ENCODE measurements around the gene SCO2. TPM values are rescaled to one million over a fixed set of nuclear protein-coding genes. Genes with fewer than 3 reads are reported as not detected.

The SCO2 gene
- total and polyA plus RNA-seq, 10 of the 15 experiments (the other 5 are each of a cell fraction or from before 2014, with no cell fraction given): 0.18 to 16.0 (median 2.4) TPM; not detected in 1

GRCh38 chr22:50531546-50531961, 6.2 kb upstream of the SCO2 start (continued):
- TF ChIP-seq MTA2 (IDR thresholded peaks at IDR 0.05; ENCODE audit: low read depth) (no peak), POU2F2 (IDR thresholded peaks at IDR 0.05; ENCODE audit: borderline replicate concordance, low read depth, low read length) (peak; percentile 71; the same call in 1 of the 3 replicates), POLR2AphosphoS5 (IDR thresholded peaks at IDR 0.05; ENCODE audit: low read length) (no peak; the same call in 1 of the 2 replicates)

GRCh38 chr22:50530877-50531545, 5.6 kb upstream of the SCO2 start:
- H3K4me3 ChIP-seq: peak overlapping the region; percentile 78
- in situ Hi-C loops (cut with MboI) (loop anchor here (10.0 kb wide), 1 partner anchor 566 kb away; the partner anchor contains the start of gene PIM3), intact Hi-C loops (cut with micrococcal nuclease; ENCODE audit: unreplicated experiment) (no loop called here)
- under 1% methylated on average over 49 of the region's 53 CpGs for WGBS (ENCODE audit: insufficient coverage, insufficient replicate concordance, low lambda C conversion rate, missing lambda C conversion rate)
- CTCF ChIA-PET: interaction anchor here (0.7 kb wide), 1 partner anchor 10 kb away, joined by 4 read pairs; no protein-coding TSS in a partner anchor
- DNase-seq (ENCODE audit: low read depth, low spot score) (no peak), ATAC-seq (peak; percentile 53), FAIRE-seq (no peak)
- POLR2A ChIA-PET: interaction anchor here (1.6 to 4.2 kb wide), 3 partner anchors 10 to 225 kb away, joined by 3 to 61 read pairs (median 8); partner anchors contain the start of genes LMF2 and NCAPH2
- peak overlapping the region; percentile 100 for H3K27ac ChIP-seq (ENCODE audit: control insufficient read depth, insufficient read depth)
- SMC1A ChIA-PET (ENCODE audit: uncharacterized antibody, unreplicated experiment): interaction anchor here (0.6 to 2.4 kb wide), 3 partner anchors 11 to 29 kb away, joined by 3 to 18 read pairs (median 5); partner anchors contain the start of gene NCAPH2
- H2AFZ ChIP-seq (ENCODE audit: control insufficient read depth, low read depth, low read length): no peak overlapping the region
- H3K4me1 ChIP-seq (ENCODE audit: control insufficient read depth, insufficient read depth, low read length): peaks cover 41% of the 10 kb centered on the region
- RAD21 ChIA-PET (ENCODE audit: unreplicated experiment): interaction anchor here (0.5 kb wide), 1 partner anchor 32 kb away, joined by 3 read pairs; the partner anchor contains the start of gene SYCE3
- H3K9me3 ChIP-seq (replicated peaks; ENCODE audit: control insufficient read depth, insufficient read depth, low read length): no peaks in the 10 kb centered on the region
- peaks cover 61% of the 10 kb centered on the region for H3K79me2 ChIP-seq (ENCODE audit: control insufficient read depth, insufficient read depth, low read length)
- peak overlapping the region; percentile 100 for H3K9ac ChIP-seq (ENCODE audit: control insufficient read depth, insufficient read depth, low read length)
- H3K27me3 ChIP-seq (replicated peaks in 1 of 2; ENCODE audit: control insufficient read depth in 2 of 2, insufficient read depth in 2 of 2, low read length in 1 of 2): no peaks in the 10 kb centered on the region
- H3K36me3 ChIP-seq (ENCODE audit: control insufficient read depth in 2 of 2, insufficient read depth in 2 of 2, low read length in 1 of 2): no peaks in the 10 kb centered on the region; a peak in 3 of 4 replicates
- peak overlapping the region; percentile 71 for H3K4me2 ChIP-seq (ENCODE audit: control insufficient read depth, insufficient read depth)
- no peaks in the 10 kb centered on the region for H4K20me1 ChIP-seq (ENCODE audit: control insufficient read depth, insufficient read depth)
- BruUV-seq (replicated peaks): TSS peak; percentile 63
- no peak for TF ChIP-seq BCL3 (IDR thresholded peaks at IDR 0.05; ENCODE audit: borderline replicate concordance, insufficient read depth, low read depth, low read length, poor library complexity, severe bottlenecking)
- TF ChIP-seq PAX8 (IDR thresholded peaks at IDR 0.05): no peak
- no peak for TF ChIP-seq TARDBP (IDR thresholded peaks at IDR 0.05; ENCODE audit: borderline replicate concordance)
- no peak for TF ChIP-seq PRDM15 (CRISPR knock-in tag; IDR thresholded peaks at IDR 0.05)
- TF ChIP-seq ATF3 (IDR thresholded peaks at IDR 0.05; ENCODE audit: borderline replicate concordance, extremely low read depth, low read depth, low read length): no peak
- TF ChIP-seq CBX3 (IDR thresholded peaks at IDR 0.05; ENCODE audit: borderline replicate concordance, low read depth): no peak
- TF ChIP-seq CREB1 (IDR thresholded peaks at IDR 0.05; ENCODE audit: low read depth): no peak
- TF ChIP-seq MXI1 (IDR thresholded peaks at IDR 0.05; ENCODE audit: low read depth, low read length): no peak
- TF ChIP-seq RBBP5 (conservative IDR thresholded peaks at IDR 0.05): no peak
- peak; percentile 43; the same call in 1 of the 2 replicates for TF ChIP-seq CBFB (IDR thresholded peaks at IDR 0.05; ENCODE audit: low read depth)
- no peak for TF ChIP-seq KAT2A (conservative IDR thresholded peaks at IDR 0.05; ENCODE audit: control insufficient read depth, low read depth, low read length)

Measured in GM12878 (cell line).